Measurements from ENCODE around the gene PRR18.

DNA sequence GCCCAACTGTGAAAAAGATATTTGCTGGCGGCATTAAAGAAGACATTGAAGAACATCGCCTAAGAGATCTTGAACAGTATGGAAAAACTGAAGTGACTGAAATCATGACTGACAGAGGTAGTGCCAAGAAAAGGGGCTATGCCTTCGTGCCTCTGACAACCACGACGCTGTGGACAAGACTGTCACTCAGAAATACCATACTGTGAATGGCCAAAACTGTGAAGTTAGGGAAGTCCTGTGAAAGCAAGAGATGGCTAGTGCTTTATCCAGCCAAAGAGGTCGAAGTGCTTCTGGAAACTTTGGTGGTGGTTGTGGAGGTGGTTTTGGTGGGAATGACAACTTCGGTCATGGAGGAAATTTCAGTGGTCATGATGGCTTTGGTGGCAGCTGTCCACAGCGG, 26.7 kb upstream of the PRR18 start:
- TF ChIP-seq, protein P1, sequence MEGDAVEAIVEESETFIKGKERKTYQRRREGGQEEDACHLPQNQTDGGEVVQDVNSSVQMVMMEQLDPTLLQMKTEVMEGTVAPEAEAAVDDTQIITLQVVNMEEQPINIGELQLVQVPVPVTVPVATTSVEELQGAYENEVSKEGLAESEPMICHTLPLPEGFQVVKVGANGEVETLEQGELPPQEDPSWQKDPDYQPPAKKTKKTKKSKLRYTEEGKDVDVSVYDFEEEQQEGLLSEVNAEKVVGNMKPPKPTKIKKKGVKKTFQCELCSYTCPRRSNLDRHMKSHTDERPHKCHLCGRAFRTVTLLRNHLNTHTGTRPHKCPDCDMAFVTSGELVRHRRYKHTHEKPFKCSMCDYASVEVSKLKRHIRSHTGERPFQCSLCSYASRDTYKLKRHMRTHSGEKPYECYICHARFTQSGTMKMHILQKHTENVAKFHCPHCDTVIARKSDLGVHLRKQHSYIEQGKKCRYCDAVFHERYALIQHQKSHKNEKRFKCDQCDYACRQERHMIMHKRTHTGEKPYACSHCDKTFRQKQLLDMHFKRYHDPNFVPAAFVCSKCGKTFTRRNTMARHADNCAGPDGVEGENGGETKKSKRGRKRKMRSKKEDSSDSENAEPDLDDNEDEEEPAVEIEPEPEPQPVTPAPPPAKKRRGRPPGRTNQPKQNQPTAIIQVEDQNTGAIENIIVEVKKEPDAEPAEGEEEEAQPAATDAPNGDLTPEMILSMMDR (IDR thresholded peaks at IDR 0.05; ENCODE audit: low read depth, low read length), result no peak
- no peak for TF ChIP-seq POLR2A (IDR thresholded peaks at IDR 0.05; ENCODE audit: extremely low read depth, insufficient read length)
- TF ChIP-seq, protein P2, sequence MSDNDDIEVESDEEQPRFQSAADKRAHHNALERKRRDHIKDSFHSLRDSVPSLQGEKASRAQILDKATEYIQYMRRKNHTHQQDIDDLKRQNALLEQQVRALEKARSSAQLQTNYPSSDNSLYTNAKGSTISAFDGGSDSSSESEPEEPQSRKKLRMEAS (IDR thresholded peaks at IDR 0.05; ENCODE audit: low read depth, low read length), result no peak

Measured in NB4 (cell line).